Liver (tissue), 3 donors: ENCODE data around the gene TNC.

ENCODE experiments used
- CTCF ChIP-seq: fragments of 150-350 bp; IDR thresholded peaks from 2 replicates; pipeline ENCODE4 v1.5.1; 2017; ENCODE audit warnings: improper control_type of control experiment, low read depth, low read length; ENCODE audit not compliant: missing input control
- GABPA ChIP-seq, 2 donors: IDR thresholded peaks in 1 of 2; conservative IDR thresholded peaks in 1 of 2; 2 replicates each; pipeline ENCODE4 v1.6.1; 2016; ENCODE audit warnings: antibody characterized with exemption in 2 of 2, mild to moderate bottlenecking in 1 of 2, moderate library complexity in 1 of 2
- JUND ChIP-seq, 2 donors: IDR thresholded peaks; 2 replicates each; pipeline ENCODE4 v1.6.1; 2016; ENCODE audit warnings: antibody characterized with exemption in 2 of 2
- RAD21 ChIP-seq, 2 donors: IDR thresholded peaks; 2 replicates each; pipeline ENCODE4 v1.6.1; 2016; ENCODE audit warnings: antibody characterized with exemption in 2 of 2, mild to moderate bottlenecking in 2 of 2
- REST ChIP-seq: IDR thresholded peaks from 2 replicates; pipeline ENCODE4 v1.6.1; 2016; ENCODE audit warnings: antibody characterized with exemption, mild to moderate bottlenecking
- SP1 ChIP-seq: IDR thresholded peaks from 2 replicates; pipeline ENCODE4 v1.6.1; 2018; ENCODE audit warnings: antibody characterized with exemption, mild to moderate bottlenecking
- donor health status: healthy.
- donor health status: healthy.

- TF ChIP-seq CTCF (no peak), JUND (IDR thresholded peaks at IDR 0.05) (no peak), SP1 (no peak), GABPA (IDR thresholded peaks at IDR 0.05 in 1 of 2, conservative IDR thresholded peaks at IDR 0.05 in 1 of 2) (no peak), REST (no peak), RAD21 (IDR thresholded peaks at IDR 0.05) (no peak)
Measured at GRCh38 chr9:115152281-115152820, 34.4 kb upstream of the TNC start.
